ENCODE results near the gene HBE1. TPM values are rescaled to one million over a fixed set of nuclear protein-coding genes. Genes with fewer than 3 reads are reported as not detected.
A peak's percentile ranks its signal among the peaks of the same experiment; 100 is the strongest.

The HBE1 gene
- total and polyA plus RNA-seq, 2 of the 4 experiments (the other 2 are of a cell fraction), result 3.2 to 12.7 TPM

DNA sequence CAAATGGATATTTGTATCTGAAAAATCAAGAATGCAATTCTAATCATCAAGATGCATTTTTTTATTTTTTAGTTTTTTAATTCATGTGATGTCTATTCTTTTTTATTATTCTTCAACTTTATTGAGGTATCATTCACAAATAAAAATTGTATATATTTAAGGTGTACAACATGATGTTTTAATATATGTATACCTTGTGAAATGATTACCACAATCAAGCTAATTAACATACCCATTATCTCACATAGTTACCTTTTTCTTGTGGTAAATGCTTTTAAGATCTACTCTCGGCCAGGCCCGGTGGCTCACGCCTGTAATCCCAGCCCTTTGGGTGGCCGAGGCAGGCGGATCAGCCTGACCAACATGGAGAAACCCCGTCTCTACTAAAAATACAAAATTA, 46.6 kb downstream of the HBE1 start:
- Histone ChIP-seq H3K23ac (ENCODE audit: low read depth, low read length) (no peak overlapping the region), H3K9me3 (ENCODE audit: control insufficient read depth, insufficient read depth, low read length) (no peaks in the 10 kb centered on the region), H3K36me3 (ENCODE audit: control insufficient read depth, insufficient read depth, low read length) (no peaks in the 10 kb centered on the region), H2AFZ (replicated peaks; ENCODE audit: low read length, poor library complexity) (no peak overlapping the region), H3K27ac (ENCODE audit: insufficient read depth, low read length) (no peak overlapping the region), H2AK5ac (ENCODE audit: low read depth, low read length) (no peak overlapping the region), H3K9ac (ENCODE audit: low read depth, low read length) (no peak overlapping the region), H2BK5ac (ENCODE audit: low read depth, low read length, poor library complexity, severe bottlenecking) (peak overlapping the region; percentile 78), H4K5ac (ENCODE audit: low read depth, low read length) (no peak overlapping the region), H3K27me3 (ENCODE audit: control insufficient read depth, insufficient read depth, low read length) (no peaks in the 10 kb centered on the region), H3K4ac (ENCODE audit: low read depth, low read length) (no peak overlapping the region), H4K91ac (ENCODE audit: insufficient read depth, low read depth, low read length) (peak overlapping the region; percentile 47; the same call in 1 of the 2 replicates), H3K4me1 (ENCODE audit: control insufficient read depth, insufficient read depth, low read length) (no peaks in the 10 kb centered on the region), H3K14ac (replicated peaks; ENCODE audit: low read depth, low read length) (no peak overlapping the region), H3K4me2 (ENCODE audit: low read depth, low read length) (no peak overlapping the region), H3K79me1 (ENCODE audit: low read depth in 1 of 2, low read length in 2 of 2) (no peaks in the 10 kb centered on the region), H4K8ac (ENCODE audit: low read depth in 2 of 2, low read length in 2 of 2) (no peak overlapping the region), H3K4me3 (ENCODE audit: insufficient read depth, low read depth, low read length) (no peak overlapping the region), H3K9me1 (ENCODE audit: insufficient read depth, low read length) (no peaks in the 10 kb centered on the region), H2AK9ac (replicated peaks; ENCODE audit: low read depth, low read length, poor library complexity) (no peak overlapping the region), H4K20me1 (ENCODE audit: insufficient read depth, low read length) (no peaks in the 10 kb centered on the region), H3K56ac (ENCODE audit: extremely low read depth, insufficient read depth, low read length) (no peak overlapping the region), H3K18ac (ENCODE audit: low read depth, low read length) (peak overlapping the region; percentile 12; the same call in 1 of the 2 replicates), H2BK120ac (ENCODE audit: low read depth, low read length) (peak overlapping the region; percentile 54; the same call in 1 of the 2 replicates), H2BK20ac (ENCODE audit: low read depth, low read length) (0 out of 2 replicates have a peak overlapping the region, but pooled peaks have one; percentile 14), H2BK15ac (ENCODE audit: low read depth, low read length) (no peak overlapping the region)
- DNase-seq (no peak), ATAC-seq (ENCODE audit: low read depth) (no peak)
- TF ChIP-seq MAFK (IDR thresholded peaks at IDR 0.05; ENCODE audit: low read depth, low read length) (no peak), RFX5 (IDR thresholded peaks at IDR 0.05; ENCODE audit: low read depth, low read length) (no peak), CHD1 (IDR thresholded peaks at IDR 0.05; ENCODE audit: low read depth, low read length) (no peak), SMC3 (IDR thresholded peaks at IDR 0.05; ENCODE audit: low read depth, low read length) (no peak), MAZ (IDR thresholded peaks at IDR 0.05; ENCODE audit: borderline replicate concordance, low read depth, low read length) (no peak)
- TF ChIP-seq, protein P1, sequence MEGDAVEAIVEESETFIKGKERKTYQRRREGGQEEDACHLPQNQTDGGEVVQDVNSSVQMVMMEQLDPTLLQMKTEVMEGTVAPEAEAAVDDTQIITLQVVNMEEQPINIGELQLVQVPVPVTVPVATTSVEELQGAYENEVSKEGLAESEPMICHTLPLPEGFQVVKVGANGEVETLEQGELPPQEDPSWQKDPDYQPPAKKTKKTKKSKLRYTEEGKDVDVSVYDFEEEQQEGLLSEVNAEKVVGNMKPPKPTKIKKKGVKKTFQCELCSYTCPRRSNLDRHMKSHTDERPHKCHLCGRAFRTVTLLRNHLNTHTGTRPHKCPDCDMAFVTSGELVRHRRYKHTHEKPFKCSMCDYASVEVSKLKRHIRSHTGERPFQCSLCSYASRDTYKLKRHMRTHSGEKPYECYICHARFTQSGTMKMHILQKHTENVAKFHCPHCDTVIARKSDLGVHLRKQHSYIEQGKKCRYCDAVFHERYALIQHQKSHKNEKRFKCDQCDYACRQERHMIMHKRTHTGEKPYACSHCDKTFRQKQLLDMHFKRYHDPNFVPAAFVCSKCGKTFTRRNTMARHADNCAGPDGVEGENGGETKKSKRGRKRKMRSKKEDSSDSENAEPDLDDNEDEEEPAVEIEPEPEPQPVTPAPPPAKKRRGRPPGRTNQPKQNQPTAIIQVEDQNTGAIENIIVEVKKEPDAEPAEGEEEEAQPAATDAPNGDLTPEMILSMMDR (conservative IDR thresholded peaks at IDR 0.05; ENCODE audit: low read depth, low read length), result no peak
- no CpG with 5 or more reads among the region's 6 CpGs for WGBS, 2 experiments (ENCODE audit: extremely low coverage in 2 of 2, insufficient read length in 1 of 2)
- ChIA-PET POLR2A (ENCODE audit: unreplicated experiment) (no interaction called here), CTCF (no interaction called here)
- in situ Hi-C loops (cut with MboI; ENCODE audit: low sequenced_read_pairs) (no loop called here), intact Hi-C loops (cut with micrococcal nuclease) (no loop called here), dilution Hi-C loops (cut with HindIII; ENCODE audit: low sequenced_read_pairs, unreplicated experiment) (no loop called here)
- no TSS peak for BruUV-seq (replicated peaks)

Other genes starting within 250 kb of the HBE1 start
- not detected in 2 replicates for gene OR52J3, start 223.4 kb downstream of the HBE1 start, total RNA-seq (2012; rRNA removed)
- gene OR52J3, start 223.4 kb downstream of the HBE1 start, polyA plus RNA-seq (2012; rRNA removed), result not detected in 2 replicates
- gene OR52E2, start 210.3 kb downstream of the HBE1 start, total RNA-seq (2012; rRNA removed), result not detected in 2 replicates
- not detected in 2 replicates for gene OR52E2, start 210.3 kb downstream of the HBE1 start, polyA plus RNA-seq (2012; rRNA removed)
- gene OR52E1, start 200.4 kb downstream of the HBE1 start, total RNA-seq (2012; rRNA removed), result not detected in 2 replicates
- gene OR52E1, start 200.4 kb downstream of the HBE1 start, polyA plus RNA-seq (2012; rRNA removed), result not detected in 2 replicates
- gene OR52A5, start 131.6 kb downstream of the HBE1 start, total RNA-seq (2012; rRNA removed), result not detected in 2 replicates
- gene OR52A5, start 131.6 kb downstream of the HBE1 start, polyA plus RNA-seq (2012; rRNA removed), result not detected in 2 replicates
- gene OR52A1, start 115.2 kb downstream of the HBE1 start, total RNA-seq (2012; rRNA removed), result not detected in 2 replicates
- not detected in 2 replicates for gene OR52A1, start 115.2 kb downstream of the HBE1 start, polyA plus RNA-seq (2012; rRNA removed)
- gene OR51V1, start 69.3 kb downstream of the HBE1 start, total RNA-seq (2012; rRNA removed), result not detected in 2 replicates
- not detected in 2 replicates for gene OR51V1, start 69.3 kb downstream of the HBE1 start, polyA plus RNA-seq (2012; rRNA removed)
- gene HBB, start 42.9 kb downstream of the HBE1 start, total RNA-seq (2012; rRNA removed), result not detected in 2 replicates
- gene HBB, start 42.9 kb downstream of the HBE1 start, polyA plus RNA-seq (2012; rRNA removed), result 0.24 TPM in 1 of 2 replicates, not detected in the other
- 3.1 and 6.3 TPM in 2 replicates for gene HBD, start 35.5 kb downstream of the HBE1 start, total RNA-seq (2012; rRNA removed)
- 10.7 and 12.0 TPM in 2 replicates for gene HBD, start 35.5 kb downstream of the HBE1 start, polyA plus RNA-seq (2012; rRNA removed)
- not detected in 2 replicates for gene HBG1, start 20.1 kb downstream of the HBE1 start, total RNA-seq (2012; rRNA removed)
- not detected in 2 replicates for gene HBG1, start 20.1 kb downstream of the HBE1 start, polyA plus RNA-seq (2012; rRNA removed)
- 0.54 TPM in 1 of 2 replicates, not detected in the other for gene HBG2, start 15.2 kb downstream of the HBE1 start, total RNA-seq (2012; rRNA removed)
- gene HBG2, start 15.2 kb downstream of the HBE1 start, polyA plus RNA-seq (2012; rRNA removed), result 1.7 TPM in 1 of 2 replicates, not detected in the other
- not detected in 2 replicates for gene OR51B4, start 32.0 kb upstream of the HBE1 start, total RNA-seq (2012; rRNA removed)
- 0.11 TPM in 1 of 2 replicates, not detected in the other for gene OR51B4, start 32.0 kb upstream of the HBE1 start, polyA plus RNA-seq (2012; rRNA removed)
- not detected in 2 replicates for gene OR51B2, start 54.4 kb upstream of the HBE1 start, total RNA-seq (2012; rRNA removed)
- not detected in 2 replicates for gene OR51B2, start 54.4 kb upstream of the HBE1 start, polyA plus RNA-seq (2012; rRNA removed)
- 0.54 and 0.56 TPM in 2 replicates for gene OR51B5, start 73.6 kb upstream of the HBE1 start, total RNA-seq (2012; rRNA removed)
- gene OR51B5, start 73.6 kb upstream of the HBE1 start, polyA plus RNA-seq (2012; rRNA removed), result 0.09 and 0.29 TPM in 2 replicates
- not detected in 2 replicates for gene OR51B6, start 81.6 kb upstream of the HBE1 start, total RNA-seq (2012; rRNA removed)
- gene OR51B6, start 81.6 kb upstream of the HBE1 start, polyA plus RNA-seq (2012; rRNA removed), result not detected in 2 replicates
- gene OR51M1, start 113.9 kb upstream of the HBE1 start, total RNA-seq (2012; rRNA removed), result 0.54 and 0.56 TPM in 2 replicates
- gene OR51M1, start 113.9 kb upstream of the HBE1 start, polyA plus RNA-seq (2012; rRNA removed), result 0.67 and 0.87 TPM in 2 replicates
- gene OR51Q1, start 152.2 kb upstream of the HBE1 start, total RNA-seq (2012; rRNA removed), result not detected in 2 replicates
- not detected in 2 replicates for gene OR51Q1, start 152.2 kb upstream of the HBE1 start, polyA plus RNA-seq (2012; rRNA removed)
- gene OR51I1, start 171.6 kb upstream of the HBE1 start, total RNA-seq (2012; rRNA removed), result not detected in 2 replicates
- gene OR51I1, start 171.6 kb upstream of the HBE1 start, polyA plus RNA-seq (2012; rRNA removed), result not detected in 2 replicates
- gene OR51I2, start 179.4 kb upstream of the HBE1 start, total RNA-seq (2012; rRNA removed), result not detected in 2 replicates
- gene OR51I2, start 179.4 kb upstream of the HBE1 start, polyA plus RNA-seq (2012; rRNA removed), result not detected in 2 replicates
- not detected in 2 replicates for gene OR52D1, start 218.7 kb upstream of the HBE1 start, total RNA-seq (2012; rRNA removed)
- not detected in 2 replicates for gene OR52D1, start 218.7 kb upstream of the HBE1 start, polyA plus RNA-seq (2012; rRNA removed)
- not detected in 2 replicates for gene UBQLN3, start 240.0 kb upstream of the HBE1 start, total RNA-seq (2012; rRNA removed)
- gene UBQLN3, start 240.0 kb upstream of the HBE1 start, polyA plus RNA-seq (2012; rRNA removed), result not detected in 2 replicates
- 0.18 TPM in 1 of 2 replicates, not detected in the other for gene UBQLNL, start 246.8 kb upstream of the HBE1 start, total RNA-seq (2012; rRNA removed)
- gene UBQLNL, start 246.8 kb upstream of the HBE1 start, polyA plus RNA-seq (2012; rRNA removed), result 0.47 and 0.48 TPM in 2 replicates